Right renal pelvis (tissue), 4 donors: ENCODE measurements around the gene MMP13. TPM values are rescaled to one million over a fixed set of nuclear protein-coding genes. Genes with fewer than 3 reads are reported as not detected.

Source experiments
- DNase-seq, 4 donors: peaks; one replicate each; pipeline ENCODE4 v3.0.0-alpha.2; 2013; ENCODE audit warnings: low read depth in 4 of 4, low spot score in 3 of 4, missing footprints in 1 of 4
- polyA plus RNA-seq, 4 donors: library from polyadenylated mRNA; unstranded; fragments of 120-200 nt; gene quantifications; one replicate each; pipeline ENCODE4 v1.2.1, GENCODE V29; 2013; ENCODE audit not compliant: insufficient read length in 4 of 4

The MMP13 gene
- polyA plus RNA-seq, 4 donors: 0.04 to 0.11 (median 0.10) TPM; not detected in 1

DNA sequence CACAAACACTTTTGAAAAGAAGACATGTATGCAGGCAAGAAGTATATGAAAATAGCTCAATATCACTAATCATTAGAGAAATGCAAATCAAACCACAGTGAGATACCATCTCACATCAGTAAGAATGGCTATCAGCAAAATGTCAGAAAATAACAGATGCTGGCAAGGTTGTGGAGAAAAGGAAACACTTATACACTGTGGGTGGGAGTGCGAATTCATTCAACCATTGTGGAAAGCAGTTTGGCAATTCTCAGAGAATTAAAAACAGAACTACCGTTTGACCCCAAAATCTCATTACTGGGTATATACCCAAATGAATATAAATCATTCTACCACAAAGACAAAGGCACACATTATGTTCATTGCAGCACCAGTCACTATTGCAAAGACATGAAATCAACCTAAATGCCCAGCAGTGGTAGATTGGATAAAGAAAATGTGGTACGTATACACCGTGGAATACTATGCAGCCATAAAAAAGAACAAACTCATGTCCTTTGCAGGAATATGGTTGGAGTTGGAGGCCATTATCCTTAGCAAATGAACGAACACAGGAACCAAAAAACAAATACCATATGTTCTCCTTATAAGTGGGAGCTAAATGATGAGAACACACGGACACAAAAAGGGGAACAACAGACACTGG, 18.5 kb downstream of the MMP13 start:
- DNase-seq: no peak

DNA sequence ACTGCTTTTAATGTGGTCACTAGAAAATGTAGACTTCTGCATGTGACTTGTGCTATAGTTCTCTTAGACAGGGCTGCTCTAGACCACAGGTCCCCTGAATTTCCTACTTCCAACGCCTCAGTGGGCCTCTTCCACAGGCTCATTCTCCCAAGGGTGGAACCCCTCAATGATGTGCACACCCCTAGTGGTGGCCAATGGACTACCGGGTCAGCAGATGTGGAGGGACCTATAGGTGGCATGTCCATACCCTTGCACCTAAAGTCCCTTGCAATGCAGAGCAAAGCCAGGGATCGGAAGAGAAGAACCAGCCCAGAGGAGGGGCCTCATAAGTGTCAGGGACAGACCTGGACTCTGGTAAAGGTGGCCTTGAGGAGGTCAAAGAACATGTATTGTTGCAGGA, 20.0 kb downstream of the MMP13 start:
- no peak for DNase-seq

DNA sequence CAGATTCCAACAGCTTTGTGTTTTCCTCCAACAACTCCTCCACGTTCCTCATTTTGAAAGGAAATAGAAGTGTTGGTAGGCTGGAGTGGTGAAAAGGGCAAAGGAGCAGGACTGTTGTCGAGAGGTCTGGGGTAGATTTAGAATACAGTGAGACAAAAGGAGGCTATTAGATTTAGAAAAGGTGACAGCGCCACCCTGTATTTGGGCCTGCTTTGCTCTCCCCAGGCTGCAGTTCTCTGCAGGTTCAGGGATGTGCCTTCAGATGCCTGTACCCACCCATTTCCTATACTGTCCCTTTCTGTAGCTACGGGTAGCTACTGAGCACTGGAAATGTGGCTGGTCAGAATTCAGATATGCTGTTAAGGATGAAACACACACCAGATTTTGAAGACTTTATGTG, 20.8 kb downstream of the MMP13 start:
- no peak for DNase-seq

DNA sequence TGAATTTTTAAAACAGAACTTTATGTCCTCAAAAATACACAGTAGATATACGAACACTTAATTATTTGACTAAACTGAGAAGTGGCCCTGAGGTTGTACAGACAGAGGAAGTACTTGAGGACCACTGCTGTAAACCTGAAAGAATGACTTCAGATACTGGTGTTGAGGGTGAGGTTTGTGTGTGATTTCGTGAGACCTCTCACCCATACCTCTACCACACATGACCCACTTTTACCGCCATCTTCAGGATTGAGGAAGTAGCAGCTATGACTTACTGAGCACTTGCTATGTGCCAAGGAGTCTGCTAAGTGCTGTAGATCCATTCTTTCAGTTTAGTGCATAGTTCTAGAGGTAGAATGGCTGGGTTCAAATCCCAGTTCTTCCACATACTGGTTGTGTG, 21.9 kb downstream of the MMP13 start:
- DNase-seq: no peak

DNA sequence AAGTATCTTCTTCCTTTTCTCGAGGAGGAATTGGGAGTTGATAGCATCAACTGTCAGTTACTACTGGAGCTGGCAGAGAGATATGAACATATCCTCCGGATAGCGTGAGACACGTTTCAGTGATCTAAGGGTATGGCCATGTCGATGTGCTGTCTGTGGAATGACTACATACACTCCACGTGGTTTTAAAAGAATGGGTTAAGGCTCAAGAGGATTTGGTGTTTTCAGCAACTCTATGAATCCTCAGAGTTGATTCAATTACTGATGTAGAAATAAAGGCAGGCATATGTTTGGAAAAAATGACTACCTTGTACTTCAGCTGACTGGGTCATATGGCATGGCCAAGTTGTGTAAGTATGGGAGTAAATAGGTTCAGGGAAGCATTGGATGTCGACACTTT, 22.9 kb downstream of the MMP13 start:
- DNase-seq: no peak

DNA sequence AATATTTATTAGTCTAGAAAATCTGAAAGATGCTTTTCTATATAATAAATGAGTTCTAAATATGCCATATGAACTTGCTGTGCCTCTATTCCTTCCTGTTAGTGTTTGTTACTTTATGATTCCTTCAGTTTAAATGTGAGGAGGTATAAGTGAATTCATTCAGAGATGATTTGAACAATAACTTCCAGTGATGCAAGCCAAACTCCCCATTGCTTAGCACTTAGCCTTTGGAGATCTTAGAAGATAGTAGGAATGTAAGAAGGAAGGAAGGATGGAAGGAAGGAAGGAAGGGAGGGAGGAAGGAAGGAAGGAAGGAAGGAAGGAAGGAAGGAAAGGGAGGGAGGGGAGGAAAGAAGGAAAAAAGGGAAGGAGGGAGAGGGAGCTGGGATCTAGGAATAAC, 25.1 kb downstream of the MMP13 start:
- no peak for DNase-seq

DNA sequence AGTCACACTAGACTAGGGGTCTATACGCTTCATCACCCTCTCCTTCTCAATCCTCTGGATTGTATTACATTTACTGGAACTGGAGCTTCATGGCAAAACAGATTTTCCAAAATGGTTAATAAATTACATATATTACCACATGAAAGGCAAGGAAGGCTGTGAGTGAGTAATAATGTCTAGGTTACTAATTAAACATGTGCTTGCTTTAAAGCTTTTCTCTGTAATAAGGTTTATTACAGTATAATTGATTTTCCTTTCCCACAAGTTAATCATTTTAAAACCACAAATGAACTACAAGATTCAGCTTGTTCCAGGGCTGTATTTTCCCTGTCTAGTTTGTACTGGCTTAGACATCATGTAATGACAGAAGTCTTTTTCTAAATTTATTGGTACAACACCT, 25.6 kb downstream of the MMP13 start:
- DNase-seq: peak in 2 of 4 donors; percentile 49 to 56

DNA sequence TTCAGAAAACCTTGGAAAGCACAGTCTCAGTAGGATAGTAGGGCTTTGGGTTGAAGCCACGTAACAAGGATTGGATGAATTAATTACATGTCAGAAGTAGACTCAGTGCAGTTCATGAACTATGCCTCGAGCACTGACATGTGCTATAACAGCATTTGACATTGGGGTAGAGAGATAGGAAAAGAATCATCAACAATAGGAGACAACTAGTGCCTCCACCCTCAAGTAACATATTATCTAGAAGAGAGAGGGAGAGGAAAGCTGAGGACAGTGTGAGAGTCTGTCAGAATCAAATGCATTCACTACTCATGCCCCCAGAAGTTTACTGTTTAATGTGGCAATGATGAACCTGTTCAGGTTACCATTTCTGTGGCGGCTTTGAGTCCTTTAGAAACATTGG, 26.4 kb downstream of the MMP13 start:
- DNase-seq: no peak

DNA sequence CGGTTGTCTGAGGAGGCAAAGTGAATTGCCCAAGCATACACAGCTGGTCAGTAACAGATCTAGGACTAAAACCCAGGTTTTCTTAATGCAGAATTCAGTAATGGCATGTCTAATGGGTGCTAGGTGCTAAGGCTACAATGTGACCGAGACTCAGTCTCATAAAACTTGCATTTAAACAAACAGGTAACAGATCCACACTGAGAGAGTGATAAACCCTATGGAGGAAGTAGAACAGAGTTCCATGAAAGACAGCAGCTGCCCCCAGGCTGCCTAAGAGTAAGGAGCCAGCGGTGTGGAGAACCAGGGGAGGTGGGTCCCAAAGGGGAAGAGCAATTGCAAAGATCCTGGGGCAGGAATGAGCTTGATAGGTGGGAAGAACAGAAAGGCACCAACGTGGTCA, 27.3 kb downstream of the MMP13 start:
- DNase-seq: no peak

DNA sequence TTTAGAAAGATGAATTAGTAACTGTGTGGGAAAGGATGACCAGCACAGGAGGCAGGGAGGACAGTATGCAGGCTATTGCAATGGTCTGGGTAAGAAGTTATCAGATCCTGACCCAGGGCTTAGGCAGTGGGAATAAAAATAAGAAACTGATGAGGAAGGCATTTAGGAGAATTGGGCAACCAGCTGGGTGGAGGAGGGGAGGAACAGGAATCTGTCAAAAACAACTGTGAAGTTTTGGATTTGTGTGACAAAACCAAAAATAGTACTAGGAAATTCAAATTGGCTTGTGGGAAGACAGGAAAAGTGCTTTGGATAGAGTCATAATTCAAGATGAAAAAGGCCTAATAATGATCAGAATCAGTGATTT, 27.9 kb downstream of the MMP13 start:
- DNase-seq: no peak

DNA sequence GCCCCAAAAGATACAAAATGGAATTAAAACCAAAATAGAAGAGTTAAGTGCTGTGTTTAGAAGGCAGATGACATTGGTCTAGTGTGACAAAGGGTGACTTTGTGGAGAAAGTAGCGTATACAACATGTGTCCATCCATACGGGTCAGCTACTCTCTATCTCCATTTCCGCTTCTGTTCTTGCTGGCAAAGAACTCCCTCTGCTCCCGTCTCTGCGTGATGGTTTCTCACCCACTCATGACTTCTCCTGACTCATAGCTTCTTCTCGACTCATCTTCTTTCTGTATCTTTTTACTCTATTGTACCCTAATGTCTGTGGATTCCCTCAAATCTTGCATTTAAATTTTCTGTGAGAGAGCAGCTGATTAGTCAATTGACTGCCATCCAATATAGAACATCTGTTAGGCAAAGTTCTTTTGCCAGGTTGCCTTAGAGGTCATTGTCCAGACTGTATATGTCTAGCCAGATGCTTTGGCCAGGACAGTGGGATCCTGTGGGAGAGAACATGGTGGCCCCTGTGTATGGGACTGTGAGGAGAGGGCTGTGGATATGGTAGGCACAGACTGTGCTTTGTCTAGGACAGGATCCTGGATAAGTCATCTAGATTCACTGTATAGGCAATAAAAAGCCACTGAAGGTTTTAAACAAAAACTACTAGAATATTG, 28.4 kb downstream of the MMP13 start:
- no peak for DNase-seq

DNA sequence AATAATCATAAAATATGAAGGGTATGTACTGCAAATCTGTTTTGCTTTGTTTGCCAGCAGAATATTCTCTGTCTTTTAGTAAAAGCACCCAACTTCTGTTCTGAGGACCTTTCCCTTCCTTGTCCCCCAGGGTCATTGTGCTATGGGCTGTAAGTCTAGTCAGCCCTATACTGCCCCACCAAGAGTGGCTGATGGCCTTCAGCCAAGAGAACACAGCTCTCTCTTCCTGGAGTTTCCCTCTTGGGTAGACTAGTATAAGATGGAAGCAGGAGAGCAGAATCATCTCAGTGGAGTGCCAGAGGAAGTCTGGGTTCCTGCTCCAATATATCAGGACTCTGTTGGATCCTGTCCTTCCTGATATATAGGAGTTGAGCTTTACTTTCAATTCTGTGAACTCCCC, 29.0 kb downstream of the MMP13 start:
- DNase-seq: no peak

DNA sequence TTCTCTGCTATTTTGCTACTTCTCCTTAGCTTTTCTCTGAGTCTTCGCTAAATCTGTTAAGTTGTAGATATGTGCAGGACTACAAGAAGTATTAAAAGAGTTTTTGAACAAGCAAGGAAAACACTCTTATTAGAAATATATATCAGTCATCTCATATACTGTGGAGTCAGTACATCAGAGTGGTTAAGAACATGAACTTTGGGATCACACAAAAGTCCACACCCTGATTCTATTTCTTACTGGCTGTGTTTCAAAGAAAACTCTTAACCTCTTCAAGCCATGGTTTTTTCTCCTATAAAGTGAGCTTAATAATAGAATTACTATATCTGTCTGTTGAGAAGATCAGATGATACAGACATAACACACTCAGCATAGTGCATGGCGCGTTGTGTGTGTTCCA, 29.5 kb downstream of the MMP13 start:
- no peak for DNase-seq

DNA sequence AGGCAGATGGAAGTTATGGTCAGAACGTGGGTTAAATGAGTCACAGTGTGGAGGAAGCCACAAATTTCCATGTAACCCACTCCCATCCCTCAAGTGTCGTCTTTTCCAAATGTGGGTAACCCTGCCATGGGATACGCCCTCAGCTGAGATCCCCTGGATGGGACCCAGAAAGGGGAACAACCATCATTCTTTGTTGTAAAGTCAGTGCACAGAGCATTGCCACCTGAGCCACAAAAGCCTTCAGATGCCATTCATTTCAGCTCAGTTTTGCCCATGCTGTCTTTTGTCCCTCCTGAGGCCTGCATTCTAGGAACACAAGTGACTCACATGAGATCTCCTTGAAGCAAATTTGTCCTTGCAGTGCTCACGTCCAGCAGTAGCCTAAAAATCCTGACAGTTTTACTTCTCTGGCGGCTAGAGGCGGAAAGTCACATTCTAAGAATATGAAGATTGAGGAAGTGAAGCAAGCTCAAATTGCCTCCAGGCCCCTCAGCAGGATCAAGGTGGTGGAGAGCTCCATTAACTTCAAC, 30.6 kb downstream of the MMP13 start:
- no peak for DNase-seq

DNA sequence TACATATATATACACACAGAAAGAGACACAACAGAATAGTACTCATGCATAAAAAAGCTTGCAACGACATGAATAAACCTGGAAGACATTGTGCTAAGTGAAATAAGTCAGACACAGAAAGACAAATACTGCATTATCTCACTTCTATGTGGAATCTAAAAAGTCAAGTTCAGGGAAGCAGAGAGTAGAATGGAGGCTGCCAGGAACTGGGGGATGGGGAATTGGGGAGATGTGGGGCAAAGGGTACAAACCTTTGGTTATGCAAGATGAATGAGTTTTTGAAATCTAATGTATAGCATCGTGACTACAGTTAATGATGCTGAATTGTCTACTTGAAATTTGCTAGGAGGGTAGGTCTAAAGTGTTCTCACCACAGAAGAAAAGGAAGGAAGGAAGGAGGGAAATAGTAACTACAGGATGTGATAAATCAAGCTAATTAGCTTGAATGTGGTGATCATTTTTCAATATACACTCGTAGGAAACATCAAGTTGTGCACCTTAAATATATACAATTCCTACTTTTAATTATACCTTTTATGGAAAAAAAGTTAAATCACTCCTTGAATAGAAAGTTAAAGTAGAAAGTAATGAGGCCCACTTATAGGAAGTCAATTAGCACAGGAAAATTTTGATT, 33.8 kb downstream of the MMP13 start:
- no peak for DNase-seq

DNA sequence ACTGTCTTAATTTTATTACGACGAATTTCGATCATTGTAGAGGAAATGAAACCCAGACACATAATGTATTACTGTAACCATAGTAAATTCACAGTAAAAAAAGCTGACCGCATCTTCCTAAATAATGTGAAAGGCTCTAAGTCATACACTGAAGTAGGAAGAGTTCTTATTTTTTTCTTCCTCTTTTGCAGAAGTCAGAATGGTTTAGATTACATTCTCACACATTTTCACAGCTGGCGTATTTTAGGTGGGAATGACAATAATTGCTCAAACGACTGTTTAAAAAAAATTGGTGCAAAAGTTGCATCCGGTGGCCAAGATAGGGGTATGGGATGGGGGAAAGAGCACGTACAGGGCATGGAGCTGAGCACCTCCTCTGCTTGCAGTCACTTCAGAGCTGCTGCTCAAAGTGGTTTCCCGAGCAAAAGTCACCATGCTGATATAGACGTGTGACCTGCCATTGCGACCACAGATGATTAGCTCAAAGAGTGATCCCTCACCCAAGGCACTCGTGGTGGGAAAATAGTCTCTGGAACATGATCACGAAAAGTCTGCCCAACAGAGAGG, 35.3 kb downstream of the MMP13 start:
- no peak for DNase-seq

DNA sequence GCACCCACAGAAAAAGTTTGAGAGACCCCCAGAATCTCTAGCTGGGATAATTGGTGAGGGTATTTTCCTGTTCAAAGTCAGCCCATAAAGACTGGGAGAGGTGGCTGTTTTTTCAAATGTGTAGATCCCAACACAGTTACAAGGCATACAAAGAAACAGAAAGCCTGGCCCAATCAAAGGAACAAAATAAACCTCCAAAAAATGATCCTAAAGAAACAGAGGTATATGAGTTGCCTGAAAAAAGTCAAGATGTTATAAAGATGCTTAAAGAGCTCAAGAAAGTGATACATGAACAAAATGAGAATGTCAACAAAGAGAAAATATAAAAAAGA, 40.5 kb downstream of the MMP13 start:
- DNase-seq: no peak

DNA sequence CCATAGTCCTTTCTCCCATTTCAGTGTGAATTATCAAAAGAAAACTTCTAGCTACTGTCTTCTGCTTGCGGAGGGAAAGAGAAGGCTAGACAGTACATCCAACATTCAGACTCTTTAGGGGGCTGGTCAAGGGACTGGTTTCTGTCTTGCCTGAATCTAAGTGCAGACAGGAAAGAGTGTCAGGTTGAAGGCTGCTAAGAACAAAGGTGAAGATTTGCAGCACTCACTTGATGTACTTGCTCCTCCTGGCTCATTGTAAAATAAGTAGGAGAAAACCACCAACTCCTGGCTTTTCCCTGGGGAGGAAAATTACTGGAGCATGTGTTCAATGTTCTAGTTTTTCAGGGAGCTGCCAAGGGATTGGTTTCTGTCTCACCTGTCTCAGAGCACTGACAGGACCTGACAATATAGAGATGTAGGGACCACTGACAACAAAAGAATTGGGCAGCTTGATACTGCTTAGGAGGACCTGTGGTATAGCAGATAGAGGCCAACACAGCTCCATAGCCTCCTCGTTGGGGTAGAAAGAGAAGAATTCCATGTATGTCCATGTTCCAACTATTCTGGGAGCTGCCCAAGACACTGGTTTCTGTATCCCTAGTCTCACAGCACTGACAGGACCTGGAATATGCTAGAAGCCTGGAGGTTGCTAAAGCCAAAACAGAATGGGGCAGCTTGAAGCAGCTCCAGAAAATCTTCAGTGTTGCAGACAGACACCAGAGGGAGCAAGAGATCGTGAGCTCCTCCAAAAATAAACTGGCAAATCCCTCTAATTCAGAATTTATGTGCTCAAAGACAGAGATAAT, 41.1 kb downstream of the MMP13 start:
- DNase-seq: no peak

DNA sequence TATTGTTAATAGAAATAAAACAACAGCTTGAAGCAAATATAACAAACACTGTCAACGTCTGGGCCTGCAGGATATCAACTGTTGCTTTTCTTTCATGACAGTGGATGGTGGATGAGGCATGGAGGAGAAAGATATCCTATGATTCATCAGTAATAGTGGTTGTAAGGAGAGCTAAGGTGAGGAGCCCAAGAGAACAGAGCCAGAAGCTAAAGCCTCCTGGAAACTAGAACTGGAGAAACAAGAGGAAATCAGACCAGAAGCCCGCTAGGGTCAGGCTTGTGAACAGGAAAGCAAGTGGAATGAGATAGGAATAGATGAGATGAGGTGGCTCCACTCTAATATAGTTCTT, 43.1 kb downstream of the MMP13 start:
- no peak for DNase-seq

DNA sequence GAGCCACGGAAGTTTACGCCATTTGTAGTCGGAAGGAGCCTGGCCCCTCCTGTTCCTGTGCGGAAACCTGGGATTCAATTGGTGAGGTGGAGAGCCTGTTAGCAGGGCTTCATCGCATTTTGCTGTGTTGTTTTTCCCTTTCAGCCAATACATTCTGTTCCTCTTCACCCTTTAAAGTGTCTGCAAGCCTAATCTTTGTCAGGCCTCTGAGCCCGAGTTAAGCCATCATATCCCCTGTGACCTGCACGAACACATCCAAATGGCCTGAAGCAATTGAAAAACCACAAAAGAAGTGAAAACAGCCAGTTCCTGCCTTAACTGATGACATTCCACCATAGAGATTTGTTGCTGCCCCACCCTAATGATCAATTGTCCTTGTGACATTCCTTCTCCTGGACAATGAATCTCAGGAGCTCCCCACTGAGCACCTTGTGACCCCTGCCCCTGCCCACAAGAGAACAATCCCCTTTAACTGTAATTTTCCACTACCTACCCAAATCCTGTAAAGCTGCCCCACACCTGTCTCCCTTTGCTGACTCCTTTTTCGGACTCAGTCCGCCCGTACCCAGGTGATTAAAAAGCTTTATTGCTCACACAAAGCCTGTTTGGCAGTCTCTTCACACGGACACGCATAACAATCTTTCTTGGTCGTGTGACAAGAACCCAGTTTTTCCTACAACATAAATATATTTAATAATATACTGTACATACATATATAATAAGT, 43.6 kb downstream of the MMP13 start:
- DNase-seq: no peak
